Measurements from ENCODE around the gene SPEG.

GRCh38 chr2:219496825-219497494 is 62.3 kb downstream of the SPEG start:
- no peak for TF ChIP-seq CTCF (IDR thresholded peaks at IDR 0.05)
- TF ChIP-seq POLR2AphosphoS5 (IDR thresholded peaks at IDR 0.05) = no peak
- no peak for TF ChIP-seq POLR2A (IDR thresholded peaks at IDR 0.05)
